Skeletal muscle tissue (tissue), 4 donors: ENCODE data around the gene JPH4. TPM values are rescaled to one million over a fixed set of nuclear protein-coding genes. Genes with fewer than 3 reads are reported as not detected.
"Not testable (repeated sequence)": the region's sequence is repeated elsewhere in the genome, so short reads cannot be mapped to it uniquely, and the experiment has no call there.

ENCODE experiments used
- H3K27ac ChIP-seq: one replicate; pipeline ENCODE4 v1.7.0; 2013; ENCODE audit warnings: mild to moderate bottlenecking, low read depth, low read length, inconsistent platforms
- H3K27me3 ChIP-seq, 3 donors: one replicate each; pipeline ENCODE4 v1.7.0; 2013; ENCODE audit warnings: low read length in 3 of 3; ENCODE audit not compliant: control insufficient read depth in 3 of 3, insufficient read depth in 3 of 3
- H3K36me3 ChIP-seq, 3 donors: one replicate each; pipeline ENCODE4 v1.7.0; 2013; ENCODE audit warnings: low read length in 3 of 3; ENCODE audit not compliant: control insufficient read depth in 3 of 3, insufficient read depth in 3 of 3
- H3K4me1 ChIP-seq, 3 donors: one replicate each; pipeline ENCODE4 v1.7.0; 2013; ENCODE audit warnings: low read length in 3 of 3, mild to moderate bottlenecking in 3 of 3; ENCODE audit not compliant: control insufficient read depth in 3 of 3, insufficient read depth in 3 of 3
- H3K4me3 ChIP-seq, 3 donors: one replicate each; pipeline ENCODE4 v1.7.0; 2013; ENCODE audit warnings: low read length in 3 of 3
- H3K9ac ChIP-seq, 3 donors: one replicate each; pipeline ENCODE4 v1.7.0; 2013; ENCODE audit warnings: low read length in 3 of 3, mild to moderate bottlenecking in 3 of 3, moderate library complexity in 2 of 3, low read depth in 1 of 3
- H3K9me3 ChIP-seq, 3 donors: one replicate each; pipeline ENCODE4 v1.7.0; 2013; ENCODE audit warnings: low read length in 3 of 3; ENCODE audit not compliant: control insufficient read depth in 3 of 3
- total RNA-seq: library from RNA; depleted of rRNA; stranded (reverse); fragments of >200 nt; gene quantifications from one replicate; pipeline ENCODE4 v1.2.3, GENCODE V29; 2014
- donor health status: Osteomylitis.

The JPH4 gene
- total RNA-seq, 1 donor from 2014 or later, result 1.0 TPM

DNA sequence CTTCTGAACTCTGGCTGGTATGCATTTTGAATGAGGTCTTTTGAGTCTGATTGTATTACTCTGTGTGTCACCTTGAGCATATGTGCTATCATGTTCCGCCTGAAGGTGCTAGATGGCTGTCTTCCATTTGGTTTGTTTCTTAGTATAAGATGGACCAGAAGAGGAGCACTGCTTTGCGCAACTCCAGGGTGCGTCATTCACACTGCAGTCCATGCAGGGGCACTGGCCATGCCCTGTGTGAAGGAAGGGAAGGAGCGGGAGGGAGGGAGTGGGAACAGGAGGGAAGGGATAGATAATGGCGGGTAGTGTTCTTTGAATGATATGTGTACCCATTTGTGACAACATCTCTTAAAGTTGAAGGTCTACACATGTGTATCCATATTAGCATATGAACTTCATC lies 35.2 kb downstream of the JPH4 start:
- H3K4me1 ChIP-seq, result peaks cover 0 to 8% (median 0%) of the 10 kb centered on the region in 3 donors
- H3K9me3 ChIP-seq, result no peaks in the 10 kb centered on the region
- no peaks in the 10 kb centered on the region for H3K27me3 ChIP-seq
- H3K9ac ChIP-seq, result no peak overlapping the region
- no peak overlapping the region for H3K27ac ChIP-seq
- H3K4me3 ChIP-seq, result no peak overlapping the region
- H3K36me3 ChIP-seq, result no peaks in the 10 kb centered on the region

DNA sequence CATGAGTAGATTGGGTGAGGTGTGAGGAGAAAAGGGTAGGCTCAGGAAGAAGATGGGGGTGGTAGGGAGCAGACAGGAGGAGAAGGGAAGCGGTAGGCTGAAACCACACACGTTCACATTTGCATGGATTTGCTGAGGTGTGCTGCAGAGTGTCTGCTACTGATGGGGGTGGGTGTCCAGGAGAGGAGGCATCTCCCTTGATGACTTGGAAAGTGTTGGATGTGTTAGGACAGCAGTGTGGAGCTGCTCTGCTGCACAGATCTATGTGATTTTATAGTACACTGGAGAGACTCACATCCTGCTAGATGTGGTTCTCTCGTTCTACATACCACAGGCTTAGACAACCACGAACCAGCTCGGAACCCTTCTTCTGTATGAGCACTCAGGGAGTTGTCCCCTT lies 36.3 kb downstream of the JPH4 start:
- H3K27ac ChIP-seq, result no peak overlapping the region
- H3K9ac ChIP-seq, result no peak overlapping the region
- H3K4me3 ChIP-seq, result no peak overlapping the region
- H3K9me3 ChIP-seq, result no peaks in the 10 kb centered on the region
- no peaks in the 10 kb centered on the region for H3K36me3 ChIP-seq
- no peaks in the 10 kb centered on the region for H3K27me3 ChIP-seq
- peaks cover 0 to 8% (median 0%) of the 10 kb centered on the region in 3 donors for H3K4me1 ChIP-seq

DNA sequence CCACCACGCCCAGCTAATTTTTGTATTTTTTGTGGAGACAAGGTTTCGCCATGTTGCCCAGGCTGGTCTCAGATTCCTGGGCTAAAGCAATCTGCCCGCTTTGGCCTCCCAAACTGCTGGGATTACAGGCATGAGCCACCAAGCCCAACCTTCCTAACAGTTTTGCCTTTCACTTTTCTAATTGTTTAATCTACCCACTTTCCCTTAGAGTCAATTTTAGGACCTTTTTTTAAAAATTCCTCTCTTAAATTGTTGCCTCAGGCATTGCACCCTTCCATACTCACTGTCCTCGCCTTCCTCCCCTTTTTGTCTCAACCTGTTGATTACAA lies 38.5 kb downstream of the JPH4 start:
- Histone ChIP-seq H3K36me3 (no peaks in the 10 kb centered on the region), H3K27me3 (no peaks in the 10 kb centered on the region), H3K4me3 (no peak overlapping the region), H3K4me1 (peaks cover 0 to 6% (median 0%) of the 10 kb centered on the region in 3 donors), H3K27ac (no peak overlapping the region), H3K9me3 (no peaks in the 10 kb centered on the region), H3K9ac (no peak overlapping the region)

DNA sequence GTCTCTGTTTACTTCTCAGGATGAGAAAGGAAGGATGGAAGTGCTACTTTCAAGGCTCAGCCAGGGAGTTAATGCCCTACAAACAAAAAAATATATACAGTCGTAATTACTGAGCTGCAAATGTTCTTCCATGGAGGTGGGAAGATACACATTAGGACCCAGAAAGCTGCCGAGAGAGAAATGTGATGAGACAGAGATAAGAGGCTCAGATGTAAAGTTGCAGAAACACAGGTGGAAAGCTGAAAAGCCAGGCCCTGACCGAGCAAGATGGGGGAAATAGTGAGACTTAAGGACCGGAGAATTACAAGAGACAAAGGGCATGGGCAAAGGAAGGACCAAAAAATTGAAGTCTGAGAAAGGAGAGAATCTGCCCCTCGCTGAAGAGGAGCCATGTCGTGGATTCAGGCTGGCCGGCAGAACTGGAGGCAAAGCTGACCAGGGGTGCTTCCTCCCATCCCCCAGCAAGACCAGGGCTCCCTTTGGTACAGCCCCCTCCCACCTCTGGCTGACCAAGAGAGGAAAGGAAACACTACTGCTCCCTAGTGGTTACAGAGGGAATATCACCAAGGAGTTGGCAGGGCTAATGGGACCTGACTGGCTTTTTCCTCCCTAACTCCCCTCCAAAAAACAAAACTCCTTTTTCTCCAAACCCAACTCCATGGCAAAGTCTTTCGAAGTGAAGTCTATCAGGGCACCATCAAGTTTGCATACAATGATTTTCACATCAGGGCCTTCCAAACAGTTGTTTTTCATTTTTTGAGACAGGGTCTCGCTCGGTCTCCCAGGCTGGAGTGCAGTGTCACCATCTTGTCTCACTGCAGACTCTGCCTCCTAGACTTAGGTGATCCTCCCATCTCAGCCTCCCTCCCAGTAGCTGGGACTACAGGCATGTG lies 39.1 kb downstream of the JPH4 start:
- Histone ChIP-seq H3K4me1 (peaks cover 0 to 3% (median 0%) of the 10 kb centered on the region in 3 donors), H3K36me3 (no peaks in the 10 kb centered on the region), H3K27ac (no peak overlapping the region), H3K4me3 (no peak overlapping the region), H3K27me3 (no peaks in the 10 kb centered on the region), H3K9me3 (no peaks in the 10 kb centered on the region), H3K9ac (no peak overlapping the region)

DNA sequence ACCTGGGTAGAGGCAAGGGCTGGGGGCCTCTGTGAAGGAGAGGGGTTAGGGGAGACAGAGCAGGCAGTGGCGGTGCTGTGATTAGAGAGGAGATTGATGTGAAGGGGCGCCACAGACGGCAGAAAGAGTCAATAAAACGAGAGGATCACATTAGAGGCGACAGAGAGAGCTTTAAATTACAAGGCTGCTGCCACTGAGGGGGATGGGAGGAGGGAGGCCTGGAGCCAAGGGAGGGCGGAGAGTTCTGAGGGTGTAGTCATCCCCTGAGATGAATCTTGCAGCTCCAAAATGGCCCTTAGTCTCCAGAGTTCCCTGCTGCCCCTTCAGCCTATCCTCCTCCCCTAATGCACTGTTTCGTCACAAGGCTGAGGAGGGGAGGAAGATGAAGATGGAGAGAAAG lies 39.8 kb downstream of the JPH4 start:
- Histone ChIP-seq H3K36me3 (no peaks in the 10 kb centered on the region), H3K9me3 (no peaks in the 10 kb centered on the region), H3K9ac (no peak overlapping the region), H3K27ac (no peak overlapping the region), H3K27me3 (no peaks in the 10 kb centered on the region), H3K4me3 (no peak overlapping the region), H3K4me1 (peaks cover 0 to 3% (median 0%) of the 10 kb centered on the region in 3 donors)

DNA sequence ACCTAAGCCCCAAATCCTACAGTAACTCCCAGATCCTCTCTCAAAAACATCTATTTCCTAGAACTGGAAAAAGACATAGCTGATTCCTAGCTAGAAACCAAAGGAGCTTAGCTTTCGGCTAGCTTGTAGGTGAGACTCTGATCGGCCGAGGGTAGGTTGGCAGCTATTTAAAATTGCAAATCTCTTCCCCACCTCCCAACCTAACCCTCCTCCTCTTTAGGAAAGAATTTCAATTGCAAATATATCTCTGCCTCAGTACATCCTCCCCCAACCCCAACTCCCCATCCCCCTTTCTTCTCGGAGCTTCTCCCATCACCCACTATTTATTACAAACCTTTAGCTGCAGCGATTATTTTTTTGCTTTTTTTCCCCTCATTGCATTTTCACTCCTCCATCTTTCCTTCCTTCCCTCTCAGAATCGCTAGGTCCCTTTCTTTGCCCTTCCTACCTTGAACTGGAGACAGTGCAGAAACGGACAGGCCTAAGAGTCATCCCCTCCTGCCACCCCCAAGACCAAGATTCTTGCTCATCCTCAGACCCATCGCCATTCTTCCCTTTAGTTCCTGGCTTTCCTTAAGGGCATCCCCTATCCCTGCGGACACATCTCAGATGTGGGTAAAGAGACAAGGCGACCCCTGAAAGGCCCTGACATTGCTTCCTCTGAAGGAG lies 40.4 kb downstream of the JPH4 start:
- no peak overlapping the region for H3K4me3 ChIP-seq
- H3K4me1 ChIP-seq, result peaks cover 0 to 3% (median 0%) of the 10 kb centered on the region in 3 donors
- no peak overlapping the region for H3K27ac ChIP-seq

DNA sequence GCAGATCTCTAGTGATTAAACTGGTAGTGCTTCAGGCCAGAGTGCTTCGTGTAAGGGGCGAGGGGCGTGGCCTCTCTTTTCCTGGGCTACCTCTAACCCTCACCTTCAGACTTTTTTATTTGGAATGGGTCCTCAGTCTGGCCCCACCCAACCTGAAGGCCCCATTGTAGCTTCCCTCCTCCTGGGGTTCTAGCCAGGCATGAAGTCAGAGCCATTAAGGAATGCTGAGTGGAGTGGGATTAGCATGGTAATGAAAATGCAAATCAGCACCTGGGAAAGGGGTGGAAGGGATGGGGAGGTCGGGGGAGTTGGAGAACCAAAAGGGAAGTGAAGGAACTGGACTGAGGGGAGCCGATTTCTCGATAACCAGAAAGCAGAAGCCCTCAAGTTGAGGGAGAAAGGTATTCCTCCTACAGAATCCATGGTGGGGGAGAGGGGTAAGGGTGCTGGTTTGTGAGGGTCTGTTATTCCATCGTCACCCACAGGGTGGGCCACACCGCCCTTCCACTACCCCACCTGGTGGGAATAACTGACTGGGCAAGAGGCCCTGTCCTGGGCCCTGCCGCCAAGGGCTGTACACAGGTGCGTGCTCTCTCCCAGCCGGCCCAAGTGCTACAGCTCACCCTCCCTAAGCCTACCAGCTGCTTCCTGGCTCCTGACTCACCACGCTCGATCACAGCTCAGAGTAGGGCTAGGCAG lies 41.1 kb downstream of the JPH4 start:
- Histone ChIP-seq H3K27me3 (no peaks in the 10 kb centered on the region), H3K9ac (no peak overlapping the region), H3K4me1 (peaks cover 0 to 3% (median 0%) of the 10 kb centered on the region in 3 donors), H3K27ac (no peak overlapping the region), H3K36me3 (peaks cover 0 to 1% (median 0%) of the 10 kb centered on the region in 3 donors), H3K9me3 (no peaks in the 10 kb centered on the region), H3K4me3 (no peak overlapping the region)

More for the DNA sequence above, 40.4 kb downstream of the JPH4 start:
- H3K36me3 ChIP-seq, result no peaks in the 10 kb centered on the region
- H3K9me3 ChIP-seq, result no peaks in the 10 kb centered on the region
- no peak overlapping the region for H3K9ac ChIP-seq
- no peaks in the 10 kb centered on the region for H3K27me3 ChIP-seq

DNA sequence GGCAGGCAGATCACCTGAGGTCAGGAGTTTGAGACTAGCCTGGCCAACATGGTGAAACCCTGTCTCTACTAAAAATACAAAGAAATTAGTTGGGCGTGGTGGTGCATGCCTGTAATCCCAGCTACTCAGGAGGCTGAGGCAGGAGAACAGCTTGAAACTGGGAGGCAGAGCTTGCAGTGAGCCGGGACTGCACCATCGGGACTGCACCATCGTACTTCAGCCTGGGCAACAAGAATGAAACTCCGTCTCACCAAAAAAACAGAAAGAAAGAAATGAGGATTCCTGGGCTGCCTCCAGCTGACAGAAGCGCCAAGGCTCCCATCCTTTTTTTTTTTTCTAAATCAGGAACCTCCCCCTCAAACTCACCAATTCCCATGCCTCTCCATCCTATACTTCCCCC lies 41.7 kb downstream of the JPH4 start:
- H3K27ac ChIP-seq, H3K27me3 ChIP-seq, H3K36me3 ChIP-seq, H3K4me3 ChIP-seq, H3K9me3 ChIP-seq, H3K4me1 ChIP-seq, H3K9ac ChIP-seq: not testable (repeated sequence)

DNA sequence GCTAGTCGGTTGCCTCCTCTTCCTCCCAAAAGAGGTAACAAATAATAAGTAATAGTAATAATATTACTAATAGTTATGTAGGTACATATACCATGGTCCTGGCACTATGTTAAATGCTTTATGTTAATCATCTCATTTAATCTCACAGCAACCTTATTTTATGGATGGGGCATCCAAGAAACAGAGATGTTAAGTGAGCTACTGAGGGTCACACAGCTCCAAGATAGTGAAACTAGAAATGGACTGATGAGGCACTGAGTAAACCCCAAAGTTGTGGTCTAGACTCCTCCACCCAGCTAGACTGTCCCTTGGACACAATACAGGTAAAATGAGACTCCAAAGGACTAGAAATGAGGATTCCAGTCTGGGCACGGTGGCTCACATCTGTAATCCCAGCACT lies 42.1 kb downstream of the JPH4 start:
- Histone ChIP-seq H3K9me3 (no peaks in the 10 kb centered on the region), H3K9ac (no peak overlapping the region), H3K4me3 (no peak overlapping the region), H3K27me3 (no peaks in the 10 kb centered on the region), H3K27ac (no peak overlapping the region), H3K4me1 (peaks cover 0 to 3% (median 0%) of the 10 kb centered on the region in 3 donors), H3K36me3 (peaks cover 0 to 2% (median 0%) of the 10 kb centered on the region in 3 donors)

DNA sequence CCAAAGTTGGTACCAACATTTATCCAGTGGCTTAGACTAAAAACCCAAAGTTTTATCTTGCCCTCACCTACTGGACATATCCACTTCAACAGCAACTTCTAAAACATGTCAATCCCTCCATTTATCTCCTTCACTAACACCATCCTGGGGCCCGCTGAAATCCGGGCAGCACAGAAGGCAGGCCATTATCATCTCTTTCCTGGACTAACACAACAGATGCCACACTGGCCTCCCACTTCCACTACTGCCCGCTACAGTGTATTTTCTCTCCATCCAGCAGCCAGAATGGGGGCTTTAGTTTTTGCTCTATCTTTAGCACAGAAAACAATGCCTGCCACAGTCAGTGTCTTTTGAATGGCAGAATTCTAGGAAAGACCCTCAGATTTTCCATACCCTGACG lies 42.6 kb downstream of the JPH4 start:
- no peak overlapping the region for H3K27ac ChIP-seq
- no peaks in the 10 kb centered on the region for H3K27me3 ChIP-seq
- H3K36me3 ChIP-seq, result peaks cover 0 to 2% (median 0%) of the 10 kb centered on the region in 3 donors
- H3K4me3 ChIP-seq, result no peak overlapping the region
- no peaks in the 10 kb centered on the region for H3K9me3 ChIP-seq
- H3K4me1 ChIP-seq, result peaks cover 0 to 3% (median 0%) of the 10 kb centered on the region in 3 donors
- H3K9ac ChIP-seq, result no peak overlapping the region
